ENCODE measurements around the gene FCAMR. TPM values are rescaled to one million over a fixed set of nuclear protein-coding genes. Genes with fewer than 3 reads are reported as not detected.

FCAMR gene
- total and polyA plus RNA-seq, 2 experiments from 2014 or later = not detected

- H3F3A ChIP-seq (ENCODE audit: insufficient read depth) = no peaks in the 10 kb centered on the region
- DNase-seq = peak; percentile 68
- no peak overlapping the region for H3K4me3 ChIP-seq
- no peak overlapping the region for H3K27ac ChIP-seq
- H3K4me2 ChIP-seq (ENCODE audit: unreplicated experiment) = no peak overlapping the region
- H3K79me2 ChIP-seq (ENCODE audit: insufficient read depth) = no peaks in the 10 kb centered on the region
- no peaks in the 10 kb centered on the region for H3K9me3 ChIP-seq (ENCODE audit: low read depth)
- H3K27me3 ChIP-seq (replicated peaks; ENCODE audit: insufficient read depth) = no peaks in the 10 kb centered on the region
- no peaks in the 10 kb centered on the region for H3K9me2 ChIP-seq (ENCODE audit: insufficient read depth)
- no peaks in the 10 kb centered on the region for H3K36me3 ChIP-seq (ENCODE audit: low read depth)
- H3K4me1 ChIP-seq (ENCODE audit: insufficient read depth) = peaks cover 20% of the 10 kb centered on the region
- in situ Hi-C loops (cut with MboI) = no loop called here
- 39 to 44% methylated on average over 7 of the region's 7 CpGs for WGBS, 2 experiments (ENCODE audit: low coverage in 1 of 2, low lambda C conversion rate in 2 of 2, missing lambda C conversion rate in 2 of 2)
- H3K9ac ChIP-seq = no peak overlapping the region
- no peak for TF ChIP-seq EZH2 (IDR thresholded peaks at IDR 0.05; ENCODE audit: insufficient read depth, poor library complexity, severe bottlenecking)
- no peak for TF ChIP-seq EZH2phosphoT487 (IDR thresholded peaks at IDR 0.05; ENCODE audit: insufficient read depth, low read depth)
- H4K20me1 ChIP-seq (ENCODE audit: insufficient read depth) = no peaks in the 10 kb centered on the region
- peak overlapping the region; percentile 23 for H2AFZ ChIP-seq
Observed at GRCh38 chr1:207017615-207018559, 47.6 kb upstream of the FCAMR start.

DNA sequence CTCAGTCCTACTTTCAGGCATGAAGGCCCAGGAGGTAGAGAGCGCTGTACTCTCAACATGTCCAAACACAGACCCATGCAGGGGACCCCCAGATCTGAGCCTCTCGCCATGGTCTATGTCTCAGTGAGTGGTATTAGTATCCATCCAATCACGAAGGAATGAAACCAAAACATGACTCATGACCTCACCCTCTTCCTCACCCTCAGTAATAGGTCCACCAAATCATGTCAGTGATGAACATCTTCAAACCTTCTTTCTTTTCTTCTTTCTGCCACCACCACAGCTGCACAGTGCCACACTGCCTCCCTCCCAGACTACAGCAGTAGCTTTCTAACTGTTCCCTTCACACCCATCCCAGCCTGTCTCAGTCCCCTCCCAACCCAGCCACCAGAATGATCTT lies 45.5 kb upstream of the FCAMR start:
- H3K9ac ChIP-seq = no peak overlapping the region
- no peaks in the 10 kb centered on the region for H3K9me2 ChIP-seq (ENCODE audit: insufficient read depth)
- no peak overlapping the region for H3K27ac ChIP-seq
- H3K4me1 ChIP-seq (ENCODE audit: insufficient read depth) = peaks cover 14% of the 10 kb centered on the region
- H3K4me3 ChIP-seq = no peak overlapping the region
- TF ChIP-seq EZH2 (IDR thresholded peaks at IDR 0.05; ENCODE audit: insufficient read depth, poor library complexity, severe bottlenecking) (no peak), EZH2phosphoT487 (IDR thresholded peaks at IDR 0.05; ENCODE audit: insufficient read depth, low read depth) (no peak)
- no peaks in the 10 kb centered on the region for H3K27me3 ChIP-seq (replicated peaks; ENCODE audit: insufficient read depth)
- H2AFZ ChIP-seq = no peak overlapping the region
- H3K4me2 ChIP-seq (ENCODE audit: unreplicated experiment) = no peak overlapping the region
- DNase-seq = no peak
- in situ Hi-C loops (cut with MboI) = no loop called here
- H3K79me2 ChIP-seq (ENCODE audit: insufficient read depth) = no peaks in the 10 kb centered on the region
- no peaks in the 10 kb centered on the region for H3F3A ChIP-seq (ENCODE audit: insufficient read depth)
- H3K9me3 ChIP-seq (ENCODE audit: low read depth) = no peaks in the 10 kb centered on the region
- H3K36me3 ChIP-seq (ENCODE audit: low read depth) = no peaks in the 10 kb centered on the region
- H4K20me1 ChIP-seq (ENCODE audit: insufficient read depth) = no peaks in the 10 kb centered on the region
- WGBS, 2 experiments (ENCODE audit: low coverage in 1 of 2, low lambda C conversion rate in 2 of 2, missing lambda C conversion rate in 2 of 2) = 71 to 77% methylated on average over 3 of the region's 3 CpGs

- H3K9me2 ChIP-seq (ENCODE audit: insufficient read depth) = no peaks in the 10 kb centered on the region
- H3K36me3 ChIP-seq (ENCODE audit: low read depth) = no peaks in the 10 kb centered on the region
- H4K20me1 ChIP-seq (ENCODE audit: insufficient read depth) = no peaks in the 10 kb centered on the region
- no peak overlapping the region for H3K27ac ChIP-seq
- H3K4me3 ChIP-seq = no peak overlapping the region
- H3K9me3 ChIP-seq (ENCODE audit: low read depth) = no peaks in the 10 kb centered on the region
- peaks cover 8% of the 10 kb centered on the region for H3K4me1 ChIP-seq (ENCODE audit: insufficient read depth)
- no peaks in the 10 kb centered on the region for H3K79me2 ChIP-seq (ENCODE audit: insufficient read depth)
- 77 to 79% methylated on average over 3 of the region's 3 CpGs for WGBS, 2 experiments (ENCODE audit: low coverage in 1 of 2, low lambda C conversion rate in 2 of 2, missing lambda C conversion rate in 2 of 2)
- no peaks in the 10 kb centered on the region for H3F3A ChIP-seq (ENCODE audit: insufficient read depth)
- no peak overlapping the region for H3K4me2 ChIP-seq (ENCODE audit: unreplicated experiment)
- H2AFZ ChIP-seq = no peak overlapping the region
- DNase-seq = no peak
- H3K9ac ChIP-seq = no peak overlapping the region
- in situ Hi-C loops (cut with MboI) = no loop called here
- no peaks in the 10 kb centered on the region for H3K27me3 ChIP-seq (replicated peaks; ENCODE audit: insufficient read depth)
- no peak for TF ChIP-seq EZH2phosphoT487 (IDR thresholded peaks at IDR 0.05; ENCODE audit: insufficient read depth, low read depth)
- TF ChIP-seq EZH2 (IDR thresholded peaks at IDR 0.05; ENCODE audit: insufficient read depth, poor library complexity, severe bottlenecking) = no peak
Observed at GRCh38 chr1:207014728-207015127, 44.5 kb upstream of the FCAMR start.

GRCh38 chr1:207013321-207014085 lies 43.2 kb upstream of the FCAMR start:
- 88 to 94% methylated on average over 6 of the region's 6 CpGs for WGBS, 2 experiments (ENCODE audit: low coverage in 1 of 2, low lambda C conversion rate in 2 of 2, missing lambda C conversion rate in 2 of 2)
- no peak overlapping the region for H3K4me3 ChIP-seq
- no peak for DNase-seq

More at GRCh38 chr1:207013321-207014085, 43.2 kb upstream of the FCAMR start:
- Histone ChIP-seq H2AFZ (no peak overlapping the region), H3K79me2 (ENCODE audit: insufficient read depth) (no peaks in the 10 kb centered on the region), H3F3A (ENCODE audit: insufficient read depth) (no peaks in the 10 kb centered on the region), H3K9ac (no peak overlapping the region), H3K27ac (no peak overlapping the region), H3K36me3 (ENCODE audit: low read depth) (no peaks in the 10 kb centered on the region), H3K27me3 (replicated peaks; ENCODE audit: insufficient read depth) (no peaks in the 10 kb centered on the region), H3K4me2 (ENCODE audit: unreplicated experiment) (no peak overlapping the region), H3K9me2 (ENCODE audit: insufficient read depth) (no peaks in the 10 kb centered on the region), H4K20me1 (ENCODE audit: insufficient read depth) (no peaks in the 10 kb centered on the region), H3K9me3 (ENCODE audit: low read depth) (no peaks in the 10 kb centered on the region), H3K4me1 (ENCODE audit: insufficient read depth) (peaks cover 8% of the 10 kb centered on the region)
- no peak for TF ChIP-seq EZH2phosphoT487 (IDR thresholded peaks at IDR 0.05; ENCODE audit: insufficient read depth, low read depth)
- TF ChIP-seq EZH2 (IDR thresholded peaks at IDR 0.05; ENCODE audit: insufficient read depth, poor library complexity, severe bottlenecking) = no peak
- in situ Hi-C loops (cut with MboI) = no loop called here

All from GM23248 (cell line).